ENCODE measurements around the gene MAP6D1.

- TF ChIP-seq CTCF (conservative IDR thresholded peaks at IDR 0.05; ENCODE audit: low read depth, low read length) (no peak), EZH2 (IDR thresholded peaks at IDR 0.05; ENCODE audit: borderline replicate concordance, low read depth, low read length, poor library complexity, severe bottlenecking) (no peak)
Measured at GRCh38 chr3:183873914-183874313, 48.5 kb upstream of the MAP6D1 start.

Measured in A673 (cell line).